GM18499 (cell line): ENCODE measurements around the gene ST3GAL3.

Source experiments
- ATAC-seq: cut with Tn5 transposase; IDR thresholded peaks from one replicate; pipeline ENCODE4 v1.9.1; 2021; ENCODE audit warnings: moderate number of reproducible peaks; ENCODE audit not compliant: insufficient read depth, unreplicated experiment

ST3GAL3 gene, protein sequence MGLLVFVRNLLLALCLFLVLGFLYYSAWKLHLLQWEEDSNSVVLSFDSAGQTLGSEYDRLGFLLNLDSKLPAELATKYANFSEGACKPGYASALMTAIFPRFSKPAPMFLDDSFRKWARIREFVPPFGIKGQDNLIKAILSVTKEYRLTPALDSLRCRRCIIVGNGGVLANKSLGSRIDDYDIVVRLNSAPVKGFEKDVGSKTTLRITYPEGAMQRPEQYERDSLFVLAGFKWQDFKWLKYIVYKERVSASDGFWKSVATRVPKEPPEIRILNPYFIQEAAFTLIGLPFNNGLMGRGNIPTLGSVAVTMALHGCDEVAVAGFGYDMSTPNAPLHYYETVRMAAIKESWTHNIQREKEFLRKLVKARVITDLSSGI

DNA sequence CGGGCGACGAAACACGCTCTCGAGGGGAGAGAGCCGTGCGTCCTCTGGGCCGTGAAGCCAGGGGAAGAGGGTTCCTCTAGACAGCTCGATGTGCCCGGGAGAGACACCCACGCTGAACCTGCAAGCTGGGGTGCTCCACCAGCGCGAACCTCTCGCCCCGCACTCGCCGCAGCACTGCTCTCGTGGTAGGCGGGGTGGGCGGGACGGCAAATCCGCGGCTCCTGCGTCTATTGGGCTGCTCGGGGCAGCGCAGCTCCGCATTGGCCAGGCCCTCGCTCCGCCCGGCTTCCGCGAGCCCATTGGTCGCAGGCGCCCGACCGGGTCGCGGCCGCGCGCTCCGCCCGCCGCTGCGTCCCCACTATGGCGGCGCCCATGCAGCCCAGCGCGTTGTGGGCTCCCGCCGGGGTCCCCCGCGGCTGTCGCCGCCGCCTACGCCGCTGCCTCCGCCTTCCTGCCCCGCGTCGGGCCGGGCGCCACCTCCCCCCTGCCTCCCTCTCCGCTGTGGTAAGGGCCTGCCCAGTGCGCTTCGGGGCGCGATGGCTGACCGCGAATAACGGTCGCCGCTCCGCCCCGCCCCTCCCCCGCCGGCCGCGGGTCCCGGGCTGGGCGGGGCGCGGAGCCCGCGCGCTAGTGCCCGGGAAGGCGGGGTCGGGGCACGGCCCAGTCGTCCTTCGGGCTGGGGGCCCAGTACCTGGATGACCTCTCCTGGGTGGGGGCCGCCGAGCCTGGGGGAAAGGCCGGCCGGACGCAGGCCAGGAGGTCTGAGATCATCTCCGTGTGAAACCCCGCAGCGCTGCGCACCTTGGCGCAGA is at the start of gene ST3GAL3:
ST3GAL3 (plus strand) TSS at position 347 of the 812 bp plus-strand sequence. CDS start 28,727 bp downstream, outside the sequence.
- ATAC-seq = peak; percentile 65

DNA sequence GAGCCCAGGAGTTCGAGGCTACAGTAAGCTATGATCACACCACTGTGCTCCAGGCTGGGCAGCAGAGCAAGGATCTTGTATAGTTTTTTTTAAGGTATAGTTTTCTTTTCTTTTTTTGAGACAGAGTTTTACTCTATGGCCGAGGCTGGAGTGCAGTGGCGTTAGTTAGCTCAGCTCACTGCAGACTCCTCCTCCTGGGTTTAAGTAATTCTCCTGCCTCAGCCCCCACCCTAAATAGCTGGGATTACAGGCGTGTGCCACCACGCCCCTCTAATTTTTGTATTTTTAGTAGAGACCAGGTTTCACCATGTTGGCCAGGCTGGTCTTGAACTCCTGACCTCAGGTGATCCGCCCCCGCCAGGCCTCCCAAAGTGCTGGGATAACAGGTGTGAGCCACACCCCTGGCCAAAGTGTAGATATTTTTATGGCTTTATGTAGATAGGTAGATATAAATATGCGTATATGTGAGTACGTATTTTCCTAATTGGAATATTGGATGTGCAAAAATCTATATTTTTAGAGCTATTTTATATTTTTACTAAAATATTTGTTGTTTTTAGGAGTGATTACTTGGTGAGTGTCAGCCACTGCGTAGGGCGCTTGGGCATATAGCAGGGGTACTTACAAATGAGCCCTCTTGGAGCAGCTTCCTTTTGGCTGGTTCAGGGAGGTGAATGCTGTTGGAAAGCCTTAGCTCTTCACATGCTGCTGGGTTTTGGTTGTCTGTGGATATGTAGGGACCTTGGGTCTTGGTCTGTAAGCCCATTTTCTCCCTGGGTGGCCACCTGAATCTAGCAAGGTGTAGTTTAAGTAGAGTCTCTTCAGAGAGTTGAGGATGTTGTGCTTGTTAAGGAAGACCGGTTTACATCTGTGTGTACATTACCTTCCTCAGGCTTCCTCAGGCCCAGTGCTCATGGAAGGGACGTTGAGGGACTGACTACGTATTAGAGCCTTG is 47.8 kb upstream of the ST3GAL3 start:
- ATAC-seq = no peak

DNA sequence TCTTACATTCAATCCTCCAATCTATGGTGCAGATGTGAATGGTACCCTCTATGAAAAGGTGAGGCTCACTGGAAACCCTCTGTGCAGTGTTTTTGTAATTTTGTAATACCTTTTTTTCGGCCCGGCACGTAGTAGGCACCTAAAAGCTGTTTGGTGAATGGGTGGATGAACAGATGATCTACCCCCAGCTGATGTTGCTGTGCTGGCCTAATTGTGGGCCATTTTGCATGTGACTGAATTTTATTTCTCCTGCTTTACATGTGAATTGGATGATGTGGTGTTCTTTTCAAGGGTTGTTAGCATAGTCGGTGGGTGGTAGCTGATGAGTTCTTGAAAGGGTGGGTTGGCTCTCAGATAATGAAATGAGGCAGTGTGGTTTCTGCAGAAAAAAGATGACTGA is 47.0 kb upstream of the ST3GAL3 start:
- ATAC-seq = no peak

DNA sequence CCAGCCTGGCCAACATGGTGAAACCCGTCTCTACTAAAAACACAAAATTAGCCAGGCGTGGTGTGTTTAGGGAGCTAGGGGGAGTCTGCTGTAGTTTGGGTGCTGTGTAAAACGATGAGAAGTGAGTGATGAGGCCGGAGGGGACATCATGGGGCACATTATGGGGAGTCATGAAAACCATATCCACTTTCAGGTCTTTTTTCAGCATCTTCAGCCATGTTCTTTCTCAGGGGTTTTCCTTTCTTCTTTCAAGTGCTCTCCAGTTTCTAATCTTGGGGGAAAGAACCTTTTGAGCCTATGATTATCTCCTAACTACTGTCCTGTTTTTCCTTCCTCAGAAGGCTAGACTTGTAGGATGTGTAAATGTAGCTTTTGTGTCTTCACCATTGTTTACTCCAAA is 43.0 kb upstream of the ST3GAL3 start:
- ATAC-seq = no peak

DNA sequence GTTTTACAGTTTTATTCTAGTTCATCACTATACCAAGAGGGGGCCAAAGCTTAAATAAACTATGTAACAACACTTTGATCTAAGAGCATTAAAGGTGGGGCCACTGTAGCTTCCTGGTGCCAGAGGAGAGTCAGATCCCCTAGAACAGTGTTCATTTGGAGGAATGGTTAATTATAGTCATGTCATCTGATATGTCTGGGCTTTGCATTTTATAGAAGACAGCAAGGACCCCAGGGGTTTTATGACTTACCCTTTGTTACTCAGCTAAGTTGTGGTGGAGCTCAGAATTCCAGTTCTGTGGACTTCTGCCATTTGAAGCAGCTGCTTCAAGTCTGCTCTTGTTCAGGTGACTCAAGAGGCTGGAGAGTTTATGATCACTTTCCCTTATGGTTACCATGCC is 40.7 kb upstream of the ST3GAL3 start:
- no peak for ATAC-seq

DNA sequence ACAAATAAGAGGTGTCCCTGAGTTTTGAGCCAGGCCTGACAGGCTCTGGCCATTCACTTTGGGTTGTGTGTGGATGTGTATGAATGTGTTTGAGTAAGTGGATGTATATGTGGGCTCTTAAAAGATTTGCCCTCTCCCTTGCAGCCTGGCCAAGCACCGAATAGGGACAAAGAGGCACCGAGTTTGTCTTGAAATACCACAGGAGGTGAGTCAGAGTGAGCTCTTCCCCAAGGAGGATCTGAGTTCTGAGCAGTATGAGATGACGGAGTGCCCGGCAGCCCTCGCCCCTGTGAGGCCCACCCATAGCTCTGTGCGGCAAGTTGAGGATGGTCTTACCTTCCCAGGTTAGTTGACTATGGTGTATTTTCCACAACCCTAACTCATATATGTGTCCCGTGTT is 38.4 kb upstream of the ST3GAL3 start:
- ATAC-seq = no peak

DNA sequence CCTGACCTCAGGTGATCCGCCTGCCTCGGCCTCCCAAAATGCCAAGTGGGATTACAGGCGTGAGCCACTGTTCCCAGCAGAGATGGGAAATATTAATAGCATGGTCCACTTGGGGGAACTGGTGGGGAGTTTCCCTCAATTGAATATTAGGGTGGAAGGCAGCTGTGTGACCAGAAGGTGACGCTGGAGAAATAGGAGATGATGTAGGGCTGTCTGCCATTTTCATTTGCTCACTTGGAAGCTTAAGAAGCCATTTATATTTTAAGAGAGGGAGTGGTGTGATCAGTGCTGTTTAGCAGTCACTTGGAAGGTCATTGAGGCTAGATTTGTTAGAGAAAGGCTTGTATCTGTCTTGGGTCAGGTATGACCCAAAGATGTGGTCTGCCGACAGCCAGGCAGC is 37.5 kb upstream of the ST3GAL3 start:
- ATAC-seq = no peak

DNA sequence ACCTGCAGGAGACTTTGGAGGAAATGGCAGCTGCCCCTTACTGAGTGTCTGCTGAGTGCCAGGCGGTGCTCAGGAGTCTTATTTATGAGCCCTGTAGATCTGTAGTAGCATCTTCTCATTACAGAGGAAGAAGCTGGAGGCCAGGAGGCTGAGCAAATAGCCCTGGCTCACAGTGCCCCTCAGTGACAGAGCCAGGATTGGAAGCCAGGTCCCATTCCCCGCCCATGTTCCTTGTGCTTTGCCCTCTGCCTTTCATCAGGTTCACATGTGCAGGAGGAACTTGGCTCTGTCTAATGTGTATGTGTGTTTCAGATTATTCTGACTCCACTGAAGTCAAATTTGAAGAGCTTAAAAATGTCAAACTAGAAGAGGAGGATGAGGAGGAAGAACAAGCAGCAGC is 36.1 kb upstream of the ST3GAL3 start:
- no peak for ATAC-seq

DNA sequence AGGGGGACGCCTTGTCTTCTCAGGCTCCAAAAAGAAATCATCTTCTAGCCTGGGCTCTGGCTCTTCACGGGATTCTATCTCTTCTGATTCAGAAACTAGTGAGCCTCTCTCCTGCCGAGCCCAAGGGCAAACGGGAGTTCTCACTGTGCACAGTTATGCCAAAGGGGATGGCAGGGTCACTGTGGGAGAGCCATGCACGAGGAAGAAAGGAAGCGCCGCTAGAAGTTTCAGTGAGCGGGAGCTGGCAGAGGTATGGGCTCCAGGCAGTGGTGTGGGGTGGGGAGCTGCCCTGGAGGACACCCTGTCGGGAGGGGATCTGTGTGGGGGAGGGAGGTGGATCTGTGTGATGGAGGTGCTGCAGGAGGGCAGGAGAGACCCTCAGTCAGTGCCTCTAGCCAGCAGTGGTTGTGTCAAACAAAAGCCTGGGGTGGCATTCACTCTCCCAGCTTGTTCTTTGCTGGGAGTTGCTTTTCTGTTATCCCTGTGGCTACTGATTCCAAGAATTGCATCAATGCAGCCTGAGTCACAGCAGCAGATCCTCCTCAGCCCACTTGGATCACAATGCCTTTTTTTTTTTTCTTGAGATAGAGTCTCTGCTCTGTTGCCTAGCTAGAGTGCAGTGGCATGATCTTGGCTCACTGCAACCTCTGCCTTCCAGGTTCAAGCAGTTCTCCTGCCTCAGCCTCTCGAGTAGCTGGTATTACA is 35.6 kb upstream of the ST3GAL3 start:
- ATAC-seq = no peak

DNA sequence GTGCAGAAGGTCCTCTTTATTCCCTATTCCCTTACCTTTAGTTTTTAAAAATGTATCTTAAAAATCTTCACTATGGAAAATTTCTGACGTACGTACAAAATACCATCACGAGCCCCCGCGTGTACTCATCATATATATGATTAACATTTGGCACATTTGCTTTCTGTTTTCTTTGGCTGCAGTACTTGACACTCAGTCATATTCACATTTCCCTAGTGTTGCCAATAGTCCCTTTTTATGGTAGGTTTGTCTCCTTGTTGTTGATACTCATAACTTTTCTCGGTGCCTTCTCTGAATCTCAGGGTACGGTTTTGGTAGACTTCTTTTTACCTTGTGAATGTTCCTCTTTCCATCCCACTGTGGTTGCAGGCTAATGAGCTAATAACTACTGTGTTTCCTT is 34.1 kb upstream of the ST3GAL3 start:
- ATAC-seq = no peak

DNA sequence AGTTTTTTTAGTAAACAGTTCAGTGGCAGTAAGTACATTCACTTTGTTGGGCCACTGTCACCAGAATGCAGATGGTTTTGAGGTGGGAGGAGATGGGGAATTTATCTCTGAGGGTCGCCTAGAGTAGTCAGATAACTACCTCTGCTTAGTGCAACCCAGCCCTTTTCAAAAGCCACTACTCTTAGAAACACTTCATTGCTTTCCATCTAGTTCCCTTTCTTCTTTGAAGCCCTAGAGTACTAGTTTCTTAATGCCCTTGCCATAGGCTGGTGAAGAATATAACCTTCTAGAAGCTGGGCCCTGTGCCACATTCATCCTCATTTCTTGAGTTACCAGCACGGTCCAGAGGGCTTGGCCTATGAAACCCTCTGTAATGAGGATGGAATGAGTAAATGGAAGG is 28.4 kb upstream of the ST3GAL3 start:
- ATAC-seq = no peak

DNA sequence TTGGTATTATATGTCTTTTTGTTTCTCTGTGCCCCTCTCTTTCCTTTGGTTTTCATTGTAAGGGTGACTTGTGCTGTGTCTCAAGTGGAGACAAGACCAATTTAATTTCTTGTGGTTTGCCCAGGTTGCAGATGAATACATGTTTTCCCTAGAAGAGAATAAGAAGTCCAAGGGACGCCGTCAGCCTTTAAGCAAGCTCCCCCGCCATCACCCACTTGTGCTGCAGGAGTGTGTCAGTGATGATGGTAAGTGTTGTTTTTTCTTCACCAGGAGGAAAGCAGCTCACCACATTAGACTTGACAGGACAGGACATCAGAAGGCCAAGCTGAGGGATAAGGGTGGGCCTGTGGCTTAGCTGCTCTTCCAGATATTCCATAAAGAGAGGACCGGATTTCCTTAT is 23.8 kb upstream of the ST3GAL3 start:
- ATAC-seq = no peak

DNA sequence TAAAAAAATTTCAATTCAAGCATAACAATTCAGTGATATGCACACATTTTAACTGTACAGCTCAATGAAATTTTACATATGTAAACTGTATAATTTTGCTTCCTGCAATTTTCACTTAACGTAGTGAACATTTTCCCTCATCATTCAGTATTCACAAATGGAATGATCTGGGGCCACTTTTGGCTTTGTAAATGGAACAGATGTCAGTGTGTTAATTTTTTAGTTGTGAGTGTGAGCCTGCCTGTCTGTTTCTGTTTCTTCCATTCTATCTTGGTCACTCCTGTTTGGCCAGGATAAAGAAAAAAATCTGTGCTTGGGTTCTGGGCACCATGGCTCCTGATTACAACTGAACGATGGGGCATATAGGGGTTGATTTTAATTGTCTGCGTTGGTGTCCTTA is 20.5 kb upstream of the ST3GAL3 start:
- ATAC-seq = no peak

DNA sequence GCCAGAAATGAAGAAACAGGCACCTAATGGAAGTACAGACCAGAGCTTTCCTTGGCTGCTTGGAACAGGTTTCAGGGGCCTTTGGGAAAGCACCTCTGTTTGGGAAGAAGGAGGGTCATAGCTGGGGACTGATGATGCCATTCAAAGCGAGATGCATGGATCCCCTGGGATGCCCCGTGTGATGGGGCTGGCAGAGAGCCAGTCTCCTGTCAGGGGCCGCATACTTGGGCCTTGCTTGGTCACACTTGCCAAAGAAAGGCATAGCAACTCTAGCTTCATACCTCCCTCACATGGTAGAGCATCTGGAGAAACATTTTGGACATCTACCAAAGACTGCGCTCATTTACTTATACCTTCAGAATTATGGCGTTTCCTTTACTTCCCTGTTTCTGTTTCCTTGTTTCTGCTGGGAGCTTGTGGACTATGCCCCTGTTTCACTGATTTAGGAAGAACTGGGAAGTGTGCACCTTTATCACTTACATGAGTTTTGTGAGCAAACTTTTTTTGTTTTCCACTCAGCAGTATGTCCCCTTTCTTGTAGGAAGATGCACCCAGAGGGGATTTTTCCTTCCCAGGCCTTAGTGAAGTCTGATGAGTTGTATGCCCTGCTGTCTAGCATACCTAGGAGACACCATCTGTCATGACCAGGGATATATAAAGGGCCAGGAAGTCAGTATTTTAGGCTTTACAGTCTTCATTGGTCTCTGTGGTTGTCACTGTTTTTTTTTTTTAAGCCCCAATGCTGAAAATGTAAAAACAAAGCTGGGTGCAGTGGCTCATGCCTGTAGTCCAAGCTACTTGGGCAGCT is 19.8 kb upstream of the ST3GAL3 start:
- ATAC-seq = no peak

DNA sequence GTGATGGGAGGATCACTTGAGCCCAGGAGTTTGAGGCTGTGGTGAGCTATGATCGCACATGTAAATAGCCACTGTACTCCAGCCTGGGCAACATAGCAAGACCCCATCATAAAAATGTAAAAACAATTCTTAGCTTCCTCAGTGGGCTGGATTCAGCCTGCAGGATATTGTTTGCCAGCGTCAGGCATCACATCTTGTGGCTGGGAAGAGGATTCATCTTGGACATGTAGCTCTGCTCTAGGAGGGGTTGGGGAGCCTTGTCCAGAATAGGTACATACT is 19.3 kb upstream of the ST3GAL3 start:
- ATAC-seq = no peak

DNA sequence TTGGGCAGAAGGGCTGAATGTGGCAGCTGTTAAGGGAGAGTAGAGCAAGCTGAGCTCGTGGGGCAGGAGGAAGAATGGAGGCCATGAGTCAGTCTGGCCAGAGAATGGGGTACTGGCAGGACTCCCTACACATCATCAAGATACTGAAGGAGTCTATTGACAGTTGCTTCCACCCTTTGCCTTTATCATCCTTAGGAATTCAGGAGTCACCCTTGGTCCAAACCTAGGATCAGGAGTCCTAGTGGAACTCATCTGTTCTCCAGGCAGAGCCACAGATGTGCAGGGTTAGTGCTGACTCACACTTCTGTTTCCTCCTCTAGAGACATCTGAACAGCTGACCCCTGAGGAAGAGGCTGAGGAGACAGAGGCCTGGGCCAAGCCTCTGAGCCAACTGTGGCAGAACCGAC is 18.7 kb upstream of the ST3GAL3 start:
- no peak for ATAC-seq

DNA sequence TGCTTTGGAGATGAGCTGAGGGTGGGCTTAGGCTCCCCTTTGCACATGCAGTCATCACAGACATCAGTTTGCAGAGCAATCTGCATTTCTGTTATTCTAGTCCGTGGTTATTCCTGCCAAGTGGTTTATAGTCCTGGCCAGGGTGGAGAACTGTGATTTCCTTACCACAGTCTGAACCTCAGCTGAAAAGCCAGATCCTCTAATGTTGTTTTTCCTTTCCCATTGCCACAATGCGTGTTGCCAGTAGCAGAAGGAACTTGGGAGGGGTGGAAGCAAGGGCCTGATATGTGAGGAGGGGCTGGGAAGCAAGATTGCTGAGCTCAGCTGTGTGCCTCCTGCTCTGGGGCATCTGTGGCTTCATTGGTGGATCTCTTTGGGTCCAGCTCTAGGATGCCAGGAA is 18.0 kb upstream of the ST3GAL3 start:
- ATAC-seq = no peak

DNA sequence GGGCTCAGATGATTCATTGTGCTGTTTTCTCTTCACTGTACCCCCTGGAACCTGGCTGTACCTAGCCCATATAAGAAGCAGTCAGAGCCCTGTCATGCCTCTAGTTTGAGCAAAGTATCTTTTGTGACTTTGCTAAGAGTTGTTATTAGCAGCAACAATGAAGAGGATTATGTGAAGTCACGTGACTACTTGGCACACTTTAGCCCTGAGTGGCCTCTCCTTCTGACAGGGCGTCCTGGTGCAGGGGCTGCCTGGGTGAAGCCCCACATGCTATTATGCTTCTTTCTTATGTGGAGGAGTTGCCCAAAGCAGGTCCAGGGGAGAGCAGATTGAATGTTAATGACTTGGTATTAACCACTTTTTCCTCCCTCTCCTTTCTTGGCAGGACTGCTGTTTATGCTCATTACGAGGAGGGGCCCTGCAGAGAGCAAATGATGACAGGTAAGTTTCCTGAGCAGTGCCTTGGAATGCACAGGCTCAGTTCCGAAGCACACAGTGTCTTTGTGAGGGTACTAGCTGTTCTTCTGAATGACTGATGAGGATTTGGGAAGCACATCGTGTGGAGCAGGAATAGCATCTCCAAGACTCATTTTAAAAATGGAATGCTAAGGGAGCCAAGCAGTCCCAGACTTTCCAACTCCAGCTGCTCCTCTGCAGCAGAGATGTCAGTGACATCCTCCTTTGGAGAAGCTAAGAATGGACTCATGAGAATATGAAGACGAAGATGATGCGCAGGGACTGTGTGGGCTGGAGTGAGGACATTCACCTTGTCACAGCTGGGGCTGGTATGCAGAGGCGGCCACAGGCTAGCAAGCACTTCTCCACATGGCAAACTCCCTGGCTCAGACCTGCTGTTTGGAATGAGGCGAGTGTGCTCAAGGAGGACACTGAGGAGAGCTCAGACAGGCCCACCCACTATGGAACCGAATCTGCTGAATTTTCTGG is 15.2 kb upstream of the ST3GAL3 start:
- ATAC-seq = no peak
